D721Med (cell line): ENCODE measurements around the gene ADM5.

ENCODE experiments used
- DNase-seq: peaks from one replicate; pipeline ENCODE4 v3.0.0; 2011; ENCODE audit warnings: low spot score; ENCODE audit not compliant: insufficient read length
- FAIRE-seq: peaks from 2 replicates; lab custom pipeline; 2011; peaks lifted over from hg19 to GRCh38; lab: Jason Lieb, UNC
- TF ChIP-seq, protein P1 (sequence below): IDR thresholded peaks from 2 replicates; pipeline ENCODE4 v1.5.1; 2012; ENCODE audit warnings: mild to moderate bottlenecking, control low read depth; ENCODE audit not compliant: insufficient read depth; ENCODE audit errors: missing control alignments

Gene ADM5

DNA sequence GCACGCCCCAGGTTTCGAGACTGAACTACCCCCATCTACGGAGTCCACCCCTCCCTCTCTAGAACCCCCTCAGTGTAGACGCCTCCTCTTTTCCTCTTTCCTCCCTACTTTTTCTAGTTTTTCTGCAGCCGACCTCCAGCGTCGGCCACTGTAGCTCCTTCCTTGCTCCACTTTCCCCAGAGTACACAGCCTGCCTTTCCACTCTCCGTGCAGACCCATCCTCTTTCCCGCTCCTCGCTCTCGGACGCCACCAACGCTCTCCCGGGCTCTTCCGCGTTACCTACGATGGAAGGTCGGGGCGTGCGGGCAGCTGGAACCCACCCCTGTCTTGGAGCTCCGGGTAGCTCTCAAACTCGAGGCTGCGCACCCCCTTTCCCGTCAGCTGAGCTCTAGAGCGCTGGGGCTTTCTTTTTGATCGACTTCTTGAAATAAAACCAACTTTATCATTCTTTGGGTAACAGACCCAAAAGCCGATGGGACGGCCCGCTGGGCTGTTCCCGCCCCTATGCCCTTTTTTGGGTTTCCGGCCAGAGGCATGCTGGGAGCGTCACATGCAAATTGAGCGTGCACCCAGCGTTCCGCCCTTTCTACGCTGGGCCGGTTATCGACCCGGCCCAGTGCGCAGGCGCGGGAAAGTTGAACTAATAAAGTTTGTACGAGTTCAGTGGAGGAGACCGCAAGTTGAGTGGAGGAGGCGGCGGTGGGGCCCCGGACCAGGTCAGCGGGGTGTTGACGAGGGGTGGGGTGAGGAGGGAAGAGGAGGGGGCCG, 23.9 kb upstream of the ADM5 start, which contains the start of the genes BCL2L12 and IRF3:
BCL2L12 (plus strand) TSS at position 583 of the 769 bp plus-strand sequence. CDS start 760 bp downstream, outside the sequence.
IRF3 (minus strand) TSS at position 507 of the 769 bp plus-strand sequence. CDS start 1,019 bp downstream, outside the sequence.
- TF ChIP-seq, protein P1, sequence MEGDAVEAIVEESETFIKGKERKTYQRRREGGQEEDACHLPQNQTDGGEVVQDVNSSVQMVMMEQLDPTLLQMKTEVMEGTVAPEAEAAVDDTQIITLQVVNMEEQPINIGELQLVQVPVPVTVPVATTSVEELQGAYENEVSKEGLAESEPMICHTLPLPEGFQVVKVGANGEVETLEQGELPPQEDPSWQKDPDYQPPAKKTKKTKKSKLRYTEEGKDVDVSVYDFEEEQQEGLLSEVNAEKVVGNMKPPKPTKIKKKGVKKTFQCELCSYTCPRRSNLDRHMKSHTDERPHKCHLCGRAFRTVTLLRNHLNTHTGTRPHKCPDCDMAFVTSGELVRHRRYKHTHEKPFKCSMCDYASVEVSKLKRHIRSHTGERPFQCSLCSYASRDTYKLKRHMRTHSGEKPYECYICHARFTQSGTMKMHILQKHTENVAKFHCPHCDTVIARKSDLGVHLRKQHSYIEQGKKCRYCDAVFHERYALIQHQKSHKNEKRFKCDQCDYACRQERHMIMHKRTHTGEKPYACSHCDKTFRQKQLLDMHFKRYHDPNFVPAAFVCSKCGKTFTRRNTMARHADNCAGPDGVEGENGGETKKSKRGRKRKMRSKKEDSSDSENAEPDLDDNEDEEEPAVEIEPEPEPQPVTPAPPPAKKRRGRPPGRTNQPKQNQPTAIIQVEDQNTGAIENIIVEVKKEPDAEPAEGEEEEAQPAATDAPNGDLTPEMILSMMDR = no peak
- peak; percentile 96 for DNase-seq
- FAIRE-seq = no peak

DNA sequence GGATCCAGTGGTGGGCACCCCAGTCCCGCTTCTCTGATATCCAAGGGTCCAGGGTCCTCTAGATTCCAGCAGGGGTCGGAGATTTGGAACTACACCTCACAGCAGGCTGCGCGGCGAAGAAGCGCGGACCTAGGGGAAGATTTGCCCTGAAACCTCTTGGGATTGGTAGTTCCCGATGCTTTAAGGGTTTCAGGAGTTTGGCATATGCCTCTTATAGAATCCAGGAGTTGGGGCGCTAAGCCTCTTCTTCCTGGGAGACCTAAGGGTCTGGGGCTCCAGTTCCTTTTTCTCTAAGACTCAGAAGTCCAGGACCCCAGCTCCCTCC, 23.3 kb upstream of the ADM5 start:
- FAIRE-seq (no peak), DNase-seq (no peak)
- TF ChIP-seq, protein P1 = no peak

DNA sequence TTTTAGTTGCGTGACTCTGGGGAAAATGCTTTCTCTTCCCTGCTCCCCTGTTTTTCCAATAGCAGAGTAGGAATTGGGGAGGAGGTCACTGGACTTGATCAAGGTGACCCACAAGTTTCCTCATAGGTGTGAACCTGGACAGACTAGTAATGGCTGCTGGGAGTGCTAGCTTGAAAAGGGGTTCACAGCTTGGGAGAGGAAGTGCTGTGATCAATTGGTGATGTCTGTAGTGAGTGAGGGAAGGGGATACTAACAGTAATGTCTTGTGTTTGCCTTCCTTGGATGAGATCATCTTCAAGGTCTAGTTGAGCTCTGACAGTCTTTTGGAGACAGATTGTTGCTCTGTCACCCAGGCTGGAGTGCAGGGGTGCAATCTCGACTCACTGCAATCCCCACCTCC, 21.9 kb upstream of the ADM5 start:
- DNase-seq (no peak), FAIRE-seq (no peak)
- TF ChIP-seq, protein P1 = no peak

DNA sequence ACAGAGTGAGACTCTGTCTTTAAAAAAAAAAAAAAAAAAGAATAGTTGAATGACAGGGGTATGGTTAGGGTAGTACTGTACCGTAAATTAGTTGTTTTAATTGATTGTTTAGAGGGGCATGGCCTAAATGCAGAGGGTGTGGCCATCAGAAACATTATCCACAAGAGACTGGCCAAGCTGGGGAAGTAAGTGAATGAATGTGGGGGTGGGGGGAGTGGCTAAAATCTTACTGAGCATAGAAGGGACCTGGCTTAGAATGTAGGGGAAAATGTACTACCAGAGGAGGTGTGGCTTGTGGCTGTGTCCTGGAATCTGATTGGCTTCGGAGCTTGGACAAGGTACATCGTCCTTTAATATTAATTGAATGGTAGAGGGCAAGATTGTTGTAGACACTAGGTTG, 19.9 kb upstream of the ADM5 start:
- DNase-seq (no peak), FAIRE-seq (no peak)
- TF ChIP-seq, protein P1 = no peak

DNA sequence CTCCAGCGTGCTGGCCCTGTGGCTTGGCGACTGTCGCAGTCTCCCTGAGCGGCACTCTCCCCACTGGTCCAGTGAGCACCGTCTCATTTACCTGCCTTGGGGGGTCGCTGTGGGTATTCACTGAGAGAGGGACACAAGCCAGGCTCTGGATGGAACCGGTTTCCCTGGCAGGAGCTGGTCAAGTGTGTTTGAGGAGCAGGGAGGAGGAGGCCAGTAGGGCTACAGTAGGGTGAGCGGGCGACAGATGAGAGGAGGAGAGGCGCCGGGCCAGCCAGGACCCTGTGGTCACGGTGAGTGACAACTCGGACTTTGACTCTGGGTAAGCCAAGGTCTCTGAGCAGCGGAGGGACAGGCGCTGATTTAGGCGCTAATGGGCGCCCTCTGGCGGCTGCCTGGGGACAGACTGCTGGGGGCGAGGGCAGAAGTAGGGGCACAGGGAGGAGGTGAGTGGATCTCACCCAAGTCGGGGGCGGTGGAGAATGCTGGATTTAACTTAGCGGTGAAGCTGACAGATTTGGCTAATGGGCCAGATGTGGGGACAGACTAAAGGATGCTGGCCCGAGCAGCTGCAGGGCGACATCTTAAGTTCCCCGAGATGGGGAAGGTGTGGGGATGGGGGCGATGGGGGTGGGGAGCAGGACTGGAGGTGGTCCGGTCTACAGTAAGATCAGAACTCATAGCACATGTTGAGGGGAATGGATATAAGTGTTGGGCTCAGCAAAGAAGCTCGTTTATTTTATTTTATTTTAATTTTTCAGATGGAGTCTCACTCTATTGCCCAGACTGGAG, 17.1 kb upstream of the ADM5 start:
- TF ChIP-seq, protein P1 = peak; percentile 81
- DNase-seq = peak; percentile 94
- FAIRE-seq = no peak

DNA sequence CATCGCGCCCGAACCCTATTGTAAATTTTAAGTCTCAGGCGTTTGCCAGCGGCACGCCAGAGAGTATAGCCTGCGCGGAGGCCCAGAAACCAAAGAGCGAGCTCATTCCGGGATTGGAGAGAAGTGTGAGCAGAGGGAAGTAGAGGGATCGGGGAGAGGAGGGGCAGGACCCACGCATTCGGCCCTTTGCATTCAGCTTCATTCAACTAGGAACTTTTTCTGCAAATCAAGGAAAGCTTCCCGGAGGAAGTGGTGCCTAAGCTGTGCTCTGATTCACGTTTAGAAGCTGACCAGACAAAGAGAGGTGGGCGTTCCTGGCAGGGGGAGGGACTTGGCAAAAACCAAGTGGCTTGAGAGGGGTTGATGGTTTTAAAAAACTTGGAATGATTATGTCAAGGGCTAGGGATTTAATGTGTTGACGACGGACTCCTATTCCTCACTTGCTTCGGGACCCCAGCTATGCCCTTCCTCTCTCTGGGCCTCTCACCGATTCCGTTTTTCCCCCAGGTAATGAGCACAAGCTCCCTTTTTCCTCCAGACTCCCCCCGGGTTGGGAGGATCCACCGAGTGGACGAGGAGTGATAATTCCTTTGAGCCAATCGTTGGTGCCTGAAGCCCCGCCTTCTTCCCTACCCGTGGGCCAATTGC, 13.1 kb upstream of the ADM5 start:
- TF ChIP-seq, protein P1 = no peak
- peak; percentile 86 for FAIRE-seq

More for the DNA sequence above, 13.1 kb upstream of the ADM5 start:
- DNase-seq = no peak
